ENCODE measurements around the gene FBXO17.
"Not testable (repeated sequence)": the region's sequence is repeated elsewhere in the genome, so short reads cannot be mapped to it uniquely, and the experiment has no call there.

The FBXO17 gene, protein sequence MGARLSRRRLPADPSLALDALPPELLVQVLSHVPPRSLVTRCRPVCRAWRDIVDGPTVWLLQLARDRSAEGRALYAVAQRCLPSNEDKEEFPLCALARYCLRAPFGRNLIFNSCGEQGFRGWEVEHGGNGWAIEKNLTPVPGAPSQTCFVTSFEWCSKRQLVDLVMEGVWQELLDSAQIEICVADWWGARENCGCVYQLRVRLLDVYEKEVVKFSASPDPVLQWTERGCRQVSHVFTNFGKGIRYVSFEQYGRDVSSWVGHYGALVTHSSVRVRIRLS

DNA sequence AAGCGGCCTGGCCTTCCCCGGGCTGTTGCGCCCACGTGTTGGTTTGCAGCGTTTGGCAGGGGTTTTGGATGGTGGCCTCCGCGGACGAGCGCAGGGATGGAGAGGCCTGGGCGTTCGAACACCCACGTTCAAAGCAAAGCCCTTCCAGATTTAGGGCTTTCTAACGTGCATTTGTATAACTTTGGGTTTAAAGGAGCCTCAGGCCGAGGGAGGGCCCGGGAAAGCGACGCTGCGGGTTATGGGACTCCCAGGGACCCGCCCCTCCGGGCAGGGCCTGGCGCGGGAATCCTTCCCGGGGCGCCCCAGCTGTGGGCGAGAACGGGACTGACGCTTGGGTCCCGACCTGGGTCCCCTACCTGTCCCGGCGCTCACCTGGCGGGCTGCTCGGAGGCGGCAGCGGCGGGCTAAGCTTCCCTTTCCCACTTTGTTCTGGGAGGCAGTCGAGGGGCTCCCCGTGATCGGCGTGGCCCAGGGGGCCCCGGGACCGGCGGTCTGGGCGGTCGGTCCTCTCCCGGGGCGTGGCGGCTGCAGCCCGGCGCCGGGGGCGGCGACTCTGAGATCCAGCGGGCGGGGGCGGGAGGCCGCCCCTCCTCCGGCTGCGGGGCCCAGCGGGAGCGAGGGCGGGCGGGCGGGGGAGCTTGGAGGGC lies at the start of gene FBXO17:
Gene FBXO17, minus strand, starts transcription at position 529 of the 647 bp plus-strand sequence. CDS start 25,423 bp downstream, outside the sequence.
- in situ Hi-C loops (cut with HindIII; ENCODE audit: low sequenced_read_pairs), result no loop called here

GRCh38 chr19:39024875-39025641 lies 49.5 kb upstream of the FBXO17 start:
- in situ Hi-C loops (cut with HindIII; ENCODE audit: low sequenced_read_pairs), result no loop called here

GRCh38 chr19:39021063-39021462 lies 45.5 kb upstream of the FBXO17 start:
- in situ Hi-C loops (cut with HindIII; ENCODE audit: low sequenced_read_pairs), result no loop called here

- in situ Hi-C loops (cut with HindIII; ENCODE audit: low sequenced_read_pairs), result no loop called here
These were observed 42.1 kb upstream of the FBXO17 start for GRCh38 chr19:39017646-39018045.

DNA sequence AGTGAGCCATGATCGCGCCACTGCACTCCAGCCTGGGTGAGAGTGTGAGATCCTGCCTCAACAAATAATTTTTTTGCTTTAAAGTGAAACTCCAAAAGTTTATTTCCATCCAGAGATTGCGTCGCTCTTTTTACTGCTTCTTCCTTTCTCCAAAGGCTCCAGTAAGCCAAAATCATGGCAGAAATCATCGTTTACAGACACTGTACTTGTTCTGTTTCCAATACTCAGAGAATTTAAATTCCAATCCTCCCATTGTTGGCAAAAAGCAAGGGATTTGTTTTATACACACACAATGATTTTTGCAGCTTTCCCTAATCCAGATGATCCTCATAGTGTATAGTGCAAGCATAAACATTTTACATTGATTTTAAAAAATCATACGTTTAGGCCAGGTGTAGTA lies 41.5 kb upstream of the FBXO17 start:
- in situ Hi-C loops (cut with HindIII; ENCODE audit: low sequenced_read_pairs), result no loop called here

DNA sequence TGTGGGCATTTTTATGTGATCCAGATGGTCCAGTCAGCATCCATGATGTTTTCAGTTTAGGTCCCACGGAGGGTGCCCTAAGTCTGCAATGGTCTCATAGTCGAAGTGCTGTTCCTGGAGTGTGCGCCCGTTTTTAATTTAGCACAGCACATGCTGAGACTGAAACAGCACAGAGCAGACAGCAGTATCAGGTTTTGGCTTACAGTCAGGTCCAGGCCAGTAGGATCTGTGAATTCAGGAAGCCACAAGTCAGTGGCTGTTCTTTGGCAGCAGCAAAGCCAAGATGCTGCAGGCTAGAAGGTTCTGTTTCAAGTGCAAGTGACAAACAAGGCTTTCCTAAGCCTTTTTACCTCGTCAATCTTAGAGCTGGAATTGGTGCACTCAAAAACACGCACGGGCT lies 38.5 kb upstream of the FBXO17 start:
- in situ Hi-C loops (cut with HindIII; ENCODE audit: low sequenced_read_pairs), result no loop called here

DNA sequence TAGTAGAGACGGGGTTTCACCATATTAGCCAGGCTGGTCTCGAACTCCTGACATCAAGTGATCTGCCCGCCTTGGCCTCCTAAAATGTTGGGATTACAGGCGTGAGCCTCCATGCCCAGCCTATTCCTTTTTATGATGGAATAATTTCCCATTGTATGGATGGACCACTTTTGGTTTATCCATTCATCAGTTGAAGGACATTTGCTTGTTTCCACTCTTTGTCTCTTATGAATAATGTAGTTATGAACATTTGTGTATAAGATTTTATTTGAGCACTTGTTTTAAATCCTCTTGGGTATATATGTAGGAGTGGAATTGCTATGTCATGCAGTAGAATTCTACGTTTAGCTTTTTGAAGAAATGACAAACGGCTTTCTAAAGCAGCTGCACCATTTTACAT lies 33.5 kb upstream of the FBXO17 start:
- in situ Hi-C loops (cut with HindIII; ENCODE audit: low sequenced_read_pairs), result no loop called here

GRCh38 chr19:39008137-39008536 lies 32.6 kb upstream of the FBXO17 start:
- in situ Hi-C loops (cut with HindIII; ENCODE audit: low sequenced_read_pairs), result no loop called here

GRCh38 chr19:39007096-39007495 lies 31.6 kb upstream of the FBXO17 start:
- in situ Hi-C loops (cut with HindIII; ENCODE audit: low sequenced_read_pairs), result no loop called here

GRCh38 chr19:39004403-39004802 lies 28.9 kb upstream of the FBXO17 start:
- in situ Hi-C loops (cut with HindIII; ENCODE audit: low sequenced_read_pairs), result no loop called here

DNA sequence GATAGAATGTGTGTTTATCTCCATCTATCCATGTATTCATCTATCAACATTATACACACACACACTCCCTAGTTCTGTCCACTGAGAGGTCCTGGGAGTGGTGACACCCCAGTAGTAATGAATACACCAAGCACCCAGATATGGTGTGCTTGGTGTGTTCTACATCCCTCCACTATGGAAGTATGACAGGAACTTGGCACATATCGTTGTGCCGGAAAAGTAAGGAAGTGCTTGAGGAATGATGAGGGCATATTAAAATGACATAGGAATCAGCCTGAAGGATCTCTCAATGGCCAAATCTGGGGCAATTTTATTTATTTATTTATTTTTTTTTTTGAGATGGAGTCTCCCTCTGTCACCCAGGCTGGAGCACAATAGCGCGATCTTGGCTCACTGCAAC lies 28.3 kb upstream of the FBXO17 start:
- in situ Hi-C loops (cut with HindIII; ENCODE audit: low sequenced_read_pairs), result no loop called here

GRCh38 chr19:39003188-39003587 lies 27.6 kb upstream of the FBXO17 start:
- in situ Hi-C loops (cut with HindIII; ENCODE audit: low sequenced_read_pairs), result no loop called here

- in situ Hi-C loops (cut with HindIII; ENCODE audit: low sequenced_read_pairs), result no loop called here
These were observed 25.5 kb upstream of the FBXO17 start for GRCh38 chr19:39001041-39001440.

- in situ Hi-C loops (cut with HindIII; ENCODE audit: low sequenced_read_pairs), result not testable (repeated sequence)
These were observed 22.0 kb upstream of the FBXO17 start for GRCh38 chr19:38997576-38997975.

DNA sequence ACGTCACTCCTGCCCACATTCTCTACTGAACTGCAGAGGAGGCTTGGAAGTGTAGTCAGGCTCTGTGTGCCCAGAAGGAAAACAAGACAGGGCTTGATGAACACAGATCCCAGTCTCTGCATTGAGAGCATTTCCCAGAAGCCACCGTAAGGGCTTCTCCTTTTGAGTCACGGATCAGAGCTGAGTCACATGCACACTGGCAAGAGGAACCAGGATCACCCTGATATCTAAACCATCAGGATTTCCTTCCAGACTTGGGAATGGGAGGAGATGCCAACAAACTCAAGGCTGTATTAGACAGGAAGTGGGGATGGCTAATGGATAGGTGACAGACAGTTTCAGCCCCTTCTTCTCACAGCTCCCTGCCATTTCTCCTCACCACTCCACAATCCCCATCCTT lies 17.7 kb upstream of the FBXO17 start:
- in situ Hi-C loops (cut with HindIII; ENCODE audit: low sequenced_read_pairs), result no loop called here

- in situ Hi-C loops (cut with HindIII; ENCODE audit: low sequenced_read_pairs), result no loop called here
These were observed 15.6 kb upstream of the FBXO17 start for GRCh38 chr19:38990949-38991697.

DNA sequence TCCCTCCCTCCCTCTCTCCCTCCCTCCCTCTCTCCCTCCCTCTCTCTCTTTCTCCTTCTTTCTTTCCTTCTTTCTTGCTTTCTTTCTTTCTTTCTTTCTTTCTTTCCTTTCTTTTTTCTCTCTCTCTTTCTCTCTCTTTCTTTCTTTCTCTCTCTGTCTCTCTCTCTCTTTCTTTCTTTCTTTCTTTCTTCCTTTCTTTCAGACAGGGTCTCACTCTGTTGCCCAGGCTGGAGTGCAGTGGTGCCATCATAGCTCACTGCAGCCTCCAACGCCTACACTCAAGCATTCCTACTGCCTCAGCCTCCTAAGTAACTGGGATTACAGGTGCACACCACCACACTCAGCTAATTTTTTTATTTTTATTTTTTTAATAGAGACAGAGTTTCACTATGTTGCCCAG lies 14.1 kb upstream of the FBXO17 start:
- in situ Hi-C loops (cut with HindIII; ENCODE audit: low sequenced_read_pairs), result not testable (repeated sequence)

DNA sequence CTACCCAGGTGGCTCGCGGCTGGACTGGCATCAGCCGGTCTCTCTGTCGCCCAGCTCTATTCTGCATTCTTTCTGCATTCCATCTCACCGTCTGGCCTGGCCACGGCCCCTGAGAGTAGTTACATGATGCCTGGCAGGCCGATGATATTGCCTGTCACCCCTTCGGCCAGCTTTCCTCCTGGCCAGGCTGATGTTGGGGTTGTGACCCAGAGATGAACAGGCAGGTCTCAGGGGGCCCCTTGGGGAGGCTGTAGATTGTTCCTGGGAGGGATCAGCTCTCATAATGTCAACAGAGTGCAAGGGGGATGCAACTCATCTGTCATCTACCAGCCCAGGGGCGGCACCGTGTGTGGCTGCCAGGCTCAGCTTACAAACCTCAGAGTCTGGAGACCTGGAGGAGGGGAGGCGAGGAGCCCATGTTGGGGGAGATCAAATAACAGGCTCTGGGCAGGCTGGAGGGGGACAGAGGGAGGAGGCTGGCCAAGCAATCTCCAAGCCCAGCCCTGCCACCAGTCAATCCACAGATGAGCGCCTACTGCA lies 13.6 kb upstream of the FBXO17 start:
- in situ Hi-C loops (cut with HindIII; ENCODE audit: low sequenced_read_pairs), result no loop called here

DNA sequence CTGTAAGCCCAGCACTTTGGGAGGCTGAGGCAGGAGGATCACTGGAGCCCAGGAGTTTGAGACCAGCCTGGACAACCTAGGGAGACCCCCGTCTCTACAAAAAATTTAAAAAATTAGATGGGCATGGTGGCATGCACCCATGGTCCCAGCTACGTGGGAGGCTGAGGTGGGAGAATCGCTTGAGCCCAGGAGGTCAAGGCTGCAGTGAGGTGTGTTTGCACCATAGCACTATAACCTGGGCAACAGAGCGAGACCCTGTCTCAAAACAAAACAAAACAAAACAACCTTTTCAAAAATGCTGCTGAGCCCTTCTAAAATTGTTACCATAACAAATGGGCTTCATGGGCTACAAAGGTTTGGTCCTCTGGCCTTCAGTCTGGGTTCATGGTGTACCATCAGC lies 13.1 kb upstream of the FBXO17 start:
- in situ Hi-C loops (cut with HindIII; ENCODE audit: low sequenced_read_pairs), result not testable (repeated sequence)

DNA sequence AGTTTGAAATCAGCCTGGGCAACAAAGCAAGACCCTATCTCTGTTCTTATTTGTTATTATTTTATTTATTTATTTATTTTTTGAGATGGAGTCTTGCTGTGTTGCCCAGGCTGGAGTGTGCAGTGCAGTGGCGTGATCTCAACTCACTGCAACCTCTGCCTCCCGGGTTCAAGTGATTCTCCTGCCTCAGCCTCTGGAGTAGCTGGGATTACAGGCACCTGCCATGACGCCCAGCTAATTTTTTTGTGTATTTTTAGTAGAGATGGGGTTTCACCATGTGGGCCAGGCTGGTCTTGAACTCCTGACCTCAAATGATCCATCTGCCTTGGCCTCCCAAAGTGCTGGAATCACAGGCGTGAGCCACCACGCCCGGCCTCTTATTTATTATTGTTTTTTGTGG lies 12.2 kb upstream of the FBXO17 start:
- in situ Hi-C loops (cut with HindIII; ENCODE audit: low sequenced_read_pairs), result not testable (repeated sequence)

DNA sequence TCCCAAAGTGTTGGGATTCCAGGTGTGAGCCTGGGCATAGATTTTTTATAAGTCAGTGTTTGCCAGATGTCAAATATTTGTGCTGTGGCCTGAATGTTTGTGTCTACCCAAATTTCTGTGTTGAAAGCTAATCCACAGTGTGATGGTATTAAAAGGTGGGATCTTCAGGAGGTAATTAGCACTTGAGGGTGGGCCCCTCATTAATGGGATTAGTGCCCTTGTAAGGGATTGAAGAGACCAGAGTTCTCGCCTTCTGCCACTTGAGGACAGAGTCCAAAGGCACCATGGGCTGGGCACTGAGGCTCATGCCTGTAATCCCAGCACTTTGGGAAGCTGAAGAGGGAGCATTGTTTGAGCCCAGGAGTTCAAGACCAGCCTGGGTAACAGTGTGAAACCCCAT lies 9.7 kb upstream of the FBXO17 start:
- in situ Hi-C loops (cut with HindIII; ENCODE audit: low sequenced_read_pairs), result no loop called here

Data from endothelial cell of hepatic sinusoid (primary cell).